ENCODE results near the gene RAPGEF5.

The RAPGEF5 gene

DNA sequence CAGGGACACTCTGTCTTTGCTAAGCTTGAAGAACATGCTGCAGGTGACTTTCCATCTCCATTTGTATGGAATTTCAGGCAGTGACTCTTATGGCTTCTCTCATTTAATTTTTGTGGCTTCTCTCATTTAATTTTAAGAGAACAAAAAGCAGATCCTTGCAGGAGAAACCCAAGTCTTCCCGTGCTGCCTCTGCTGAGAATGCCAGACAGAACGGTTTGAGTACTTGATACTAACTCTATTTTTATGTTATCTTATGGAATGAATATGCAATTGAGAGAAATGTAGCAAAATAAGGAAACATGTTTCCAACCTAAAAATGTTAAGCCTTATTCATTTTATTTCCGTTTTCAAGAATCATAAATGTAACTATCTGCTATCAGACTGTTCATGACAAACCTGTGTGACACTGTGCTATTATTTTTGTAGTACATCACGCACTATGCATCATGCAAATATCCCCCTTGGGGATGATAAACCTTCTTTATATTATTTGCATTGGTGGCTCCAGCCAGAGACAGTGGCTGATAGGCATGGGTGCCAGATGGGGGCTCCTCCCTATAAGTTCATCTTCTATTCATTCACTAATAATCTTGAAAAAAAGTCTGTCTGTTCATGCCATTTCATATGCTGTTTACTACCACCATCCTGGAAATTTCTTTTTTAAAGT is 6.9 kb upstream of the RAPGEF5 start:
- H3K4me3 ChIP-seq (ENCODE audit: low read depth, low read length): no peak overlapping the region

GRCh38 chr7:22361795-22362194 is 4.8 kb upstream of the RAPGEF5 start:
- DNase-seq: peak; percentile 63
- Histone ChIP-seq H3K9me3 (peaks cover 3% of the 10 kb centered on the region; the same call in 1 of the 2 replicates), H3K27me3 (no peaks in the 10 kb centered on the region), H3K4me3 (ENCODE audit: low read depth, low read length) (no peak overlapping the region), H3K36me3 (no peaks in the 10 kb centered on the region), H3K4me1 (peaks cover 26% of the 10 kb centered on the region)
- TF ChIP-seq, protein P1, sequence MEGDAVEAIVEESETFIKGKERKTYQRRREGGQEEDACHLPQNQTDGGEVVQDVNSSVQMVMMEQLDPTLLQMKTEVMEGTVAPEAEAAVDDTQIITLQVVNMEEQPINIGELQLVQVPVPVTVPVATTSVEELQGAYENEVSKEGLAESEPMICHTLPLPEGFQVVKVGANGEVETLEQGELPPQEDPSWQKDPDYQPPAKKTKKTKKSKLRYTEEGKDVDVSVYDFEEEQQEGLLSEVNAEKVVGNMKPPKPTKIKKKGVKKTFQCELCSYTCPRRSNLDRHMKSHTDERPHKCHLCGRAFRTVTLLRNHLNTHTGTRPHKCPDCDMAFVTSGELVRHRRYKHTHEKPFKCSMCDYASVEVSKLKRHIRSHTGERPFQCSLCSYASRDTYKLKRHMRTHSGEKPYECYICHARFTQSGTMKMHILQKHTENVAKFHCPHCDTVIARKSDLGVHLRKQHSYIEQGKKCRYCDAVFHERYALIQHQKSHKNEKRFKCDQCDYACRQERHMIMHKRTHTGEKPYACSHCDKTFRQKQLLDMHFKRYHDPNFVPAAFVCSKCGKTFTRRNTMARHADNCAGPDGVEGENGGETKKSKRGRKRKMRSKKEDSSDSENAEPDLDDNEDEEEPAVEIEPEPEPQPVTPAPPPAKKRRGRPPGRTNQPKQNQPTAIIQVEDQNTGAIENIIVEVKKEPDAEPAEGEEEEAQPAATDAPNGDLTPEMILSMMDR (IDR thresholded peaks at IDR 0.05; ENCODE audit: low read depth, low read length): no peak

More for the DNA sequence above, 6.9 kb upstream of the RAPGEF5 start:
- peaks cover 3% of the 10 kb centered on the region; the same call in 1 of the 2 replicates for H3K9me3 ChIP-seq
- H3K4me1 ChIP-seq: peaks cover 21% of the 10 kb centered on the region
- DNase-seq: no peak
- no peaks in the 10 kb centered on the region for H3K36me3 ChIP-seq
- TF ChIP-seq, protein P1 (IDR thresholded peaks at IDR 0.05; ENCODE audit: low read depth, low read length): no peak
- no peaks in the 10 kb centered on the region for H3K27me3 ChIP-seq

- Histone ChIP-seq H3K4me3 (ENCODE audit: low read depth, low read length) (no peak overlapping the region), H3K4me1 (peaks cover 26% of the 10 kb centered on the region), H3K27me3 (no peaks in the 10 kb centered on the region), H3K9me3 (peaks cover 3% of the 10 kb centered on the region; the same call in 1 of the 2 replicates), H3K36me3 (no peaks in the 10 kb centered on the region)
- DNase-seq: no peak
- TF ChIP-seq, protein P1 (IDR thresholded peaks at IDR 0.05; ENCODE audit: low read depth, low read length): no peak
Measured at GRCh38 chr7:22361320-22361719, 4.4 kb upstream of the RAPGEF5 start.

DNA sequence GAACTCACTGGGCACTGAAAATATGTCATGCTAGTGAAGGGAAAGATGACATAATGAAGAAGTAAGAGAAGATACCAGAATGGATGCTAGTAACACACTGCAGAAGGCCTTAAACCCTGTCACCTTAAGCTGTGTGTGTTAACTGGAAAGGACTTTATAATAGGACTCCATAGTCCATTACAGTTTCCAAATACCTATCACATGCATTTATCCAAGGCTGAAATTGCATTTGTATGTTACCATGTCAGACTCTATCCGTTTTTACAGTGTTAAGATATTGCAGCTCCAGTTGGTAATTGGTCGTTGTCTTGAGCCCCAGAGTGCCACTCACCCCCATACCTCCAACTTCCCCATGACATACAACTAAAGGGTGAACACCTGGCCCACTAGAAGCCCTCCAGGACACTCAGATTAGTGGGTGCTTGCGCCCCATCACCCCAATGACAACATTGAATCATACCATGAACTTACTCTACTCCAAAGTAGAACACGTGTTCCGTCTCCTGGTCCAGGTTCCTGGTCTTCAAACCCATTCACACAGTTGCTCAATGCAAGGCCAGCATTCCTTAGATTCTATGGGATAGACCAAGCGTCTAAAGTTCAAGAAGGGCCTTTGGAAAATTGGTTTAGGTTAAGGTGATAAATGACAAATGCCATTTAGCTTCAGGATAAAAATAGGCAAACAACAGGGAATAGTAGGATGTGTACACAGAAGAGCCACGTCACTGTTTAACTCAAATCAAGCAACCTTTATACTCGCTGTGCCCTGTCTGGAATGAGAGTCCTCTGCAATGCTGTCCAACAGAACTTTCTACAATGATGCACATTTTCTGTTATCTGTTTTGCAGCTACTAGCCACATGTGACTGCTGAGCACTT is 2.1 kb upstream of the RAPGEF5 start:
- Histone ChIP-seq H3K27me3 (no peaks in the 10 kb centered on the region), H3K4me3 (ENCODE audit: low read depth, low read length) (no peak overlapping the region), H3K9me3 (peaks cover 3% of the 10 kb centered on the region; the same call in 1 of the 2 replicates), H3K4me1 (peaks cover 15% of the 10 kb centered on the region), H3K36me3 (peaks cover 6% of the 10 kb centered on the region)
- DNase-seq: no peak
- TF ChIP-seq, protein P1 (IDR thresholded peaks at IDR 0.05; ENCODE audit: low read depth, low read length): no peak

DNA sequence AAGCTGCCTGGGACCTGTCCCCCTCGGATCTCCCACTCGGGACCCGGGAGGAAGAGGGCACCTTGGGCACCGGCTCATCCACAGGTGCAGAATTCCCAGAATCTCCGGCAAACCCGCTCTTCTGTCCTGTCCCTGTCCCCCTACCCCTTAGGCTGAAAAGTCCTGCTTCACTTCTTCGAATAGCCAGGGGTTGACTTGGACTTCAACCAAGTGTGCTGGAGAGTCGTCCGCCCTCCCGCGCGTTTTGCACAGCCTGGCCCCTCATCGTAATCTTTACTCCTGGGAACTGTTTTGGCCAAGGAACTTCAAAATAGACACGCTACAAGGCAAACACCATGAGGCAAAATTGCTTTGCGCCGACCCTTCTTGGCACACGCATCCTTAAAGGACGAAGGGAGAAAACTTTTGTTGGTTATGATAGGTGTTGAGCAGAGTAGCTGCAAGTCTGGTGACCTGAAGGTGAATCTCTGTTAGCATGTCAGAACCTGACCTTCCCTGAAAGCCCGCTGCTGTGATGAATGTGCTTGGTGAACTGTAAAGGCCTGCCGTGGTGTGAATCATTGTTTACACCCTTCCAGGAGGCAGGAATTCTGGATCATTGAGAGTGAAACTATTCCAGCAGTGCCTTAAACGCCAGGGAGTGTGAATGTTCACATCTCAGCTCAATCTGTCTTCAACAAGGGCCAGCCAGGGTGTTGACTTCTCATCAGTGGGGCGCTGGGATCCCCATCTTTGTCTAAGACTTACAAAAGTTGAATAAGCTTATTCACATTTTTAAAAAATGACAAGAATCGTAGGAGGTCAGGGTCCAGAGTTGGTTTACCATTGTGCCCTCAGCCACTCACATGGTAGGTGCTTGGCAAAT is 589 bp upstream of the RAPGEF5 start:
- H3K4me3 ChIP-seq (ENCODE audit: low read depth, low read length): peak overlapping the region; percentile 84
- peaks cover 16% of the 10 kb centered on the region for H3K4me1 ChIP-seq
- peaks cover 3% of the 10 kb centered on the region; the same call in 1 of the 2 replicates for H3K9me3 ChIP-seq
- H3K27me3 ChIP-seq: no peaks in the 10 kb centered on the region
- TF ChIP-seq, protein P1 (IDR thresholded peaks at IDR 0.05; ENCODE audit: low read depth, low read length): no peak
- H3K36me3 ChIP-seq: peaks cover 14% of the 10 kb centered on the region
- peak; percentile 29 for DNase-seq
